ENCODE data around the gene INSL3.

DNA sequence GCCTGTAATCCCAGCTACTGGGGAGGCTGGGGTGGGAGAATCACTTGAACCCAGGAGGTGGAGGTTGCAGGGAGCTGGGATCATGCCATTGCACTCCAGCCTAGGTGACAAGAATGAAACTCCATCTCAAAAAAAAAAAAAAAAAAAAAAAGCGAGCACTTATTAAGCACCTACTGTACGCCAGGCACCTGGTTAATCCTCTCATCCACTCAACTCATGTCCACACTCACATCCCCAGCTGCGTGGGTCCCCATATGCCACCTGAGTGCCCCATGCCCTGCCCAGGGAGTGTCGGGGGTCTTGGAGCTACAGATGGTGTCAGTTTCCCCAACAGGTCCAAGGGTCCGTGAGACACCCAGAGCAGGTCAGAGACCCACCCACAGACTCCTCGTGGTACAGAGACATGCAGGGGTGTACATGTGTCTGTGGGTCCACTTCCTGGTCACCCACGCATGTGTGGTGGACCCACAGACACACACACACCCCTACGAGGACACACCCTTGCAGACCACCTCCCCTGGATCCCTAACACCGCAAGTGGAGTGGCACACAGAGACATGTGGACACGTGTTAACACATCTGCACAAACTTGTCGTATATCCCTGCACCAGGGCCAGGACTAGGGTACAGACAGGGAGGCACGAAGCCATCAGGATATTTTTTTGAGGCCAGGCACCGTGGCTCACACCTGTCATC, 3.5 kb downstream of the INSL3 start:
- TF ChIP-seq, protein P1, sequence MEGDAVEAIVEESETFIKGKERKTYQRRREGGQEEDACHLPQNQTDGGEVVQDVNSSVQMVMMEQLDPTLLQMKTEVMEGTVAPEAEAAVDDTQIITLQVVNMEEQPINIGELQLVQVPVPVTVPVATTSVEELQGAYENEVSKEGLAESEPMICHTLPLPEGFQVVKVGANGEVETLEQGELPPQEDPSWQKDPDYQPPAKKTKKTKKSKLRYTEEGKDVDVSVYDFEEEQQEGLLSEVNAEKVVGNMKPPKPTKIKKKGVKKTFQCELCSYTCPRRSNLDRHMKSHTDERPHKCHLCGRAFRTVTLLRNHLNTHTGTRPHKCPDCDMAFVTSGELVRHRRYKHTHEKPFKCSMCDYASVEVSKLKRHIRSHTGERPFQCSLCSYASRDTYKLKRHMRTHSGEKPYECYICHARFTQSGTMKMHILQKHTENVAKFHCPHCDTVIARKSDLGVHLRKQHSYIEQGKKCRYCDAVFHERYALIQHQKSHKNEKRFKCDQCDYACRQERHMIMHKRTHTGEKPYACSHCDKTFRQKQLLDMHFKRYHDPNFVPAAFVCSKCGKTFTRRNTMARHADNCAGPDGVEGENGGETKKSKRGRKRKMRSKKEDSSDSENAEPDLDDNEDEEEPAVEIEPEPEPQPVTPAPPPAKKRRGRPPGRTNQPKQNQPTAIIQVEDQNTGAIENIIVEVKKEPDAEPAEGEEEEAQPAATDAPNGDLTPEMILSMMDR (IDR thresholded peaks at IDR 0.05), result no peak
- no peak for TF ChIP-seq POLR2AphosphoS5 (IDR thresholded peaks at IDR 0.05)
